ENCODE results near the gene FOLH1. TPM values are rescaled to one million over a fixed set of nuclear protein-coding genes. Genes with fewer than 3 reads are reported as not detected.
A peak's percentile ranks its signal among the peaks of the same experiment; 100 is the strongest.
"Not testable (repeated sequence)": the region's sequence is repeated elsewhere in the genome, so short reads cannot be mapped to it uniquely, and the experiment has no call there.

Gene FOLH1
- 3.6 TPM for total RNA-seq

GRCh38 chr11:49208006-49208721 is at the start of gene FOLH1:
TSS of gene FOLH1 (minus strand) at chr11:49208602. CDS start at chr11:49208409, 193 bp downstream.
- peak; percentile 53 for DNase-seq

GRCh38 chr11:49255148-49255547 is 46.7 kb upstream of the FOLH1 start:
- DNase-seq, result not testable (repeated sequence)

GRCh38 chr11:49251212-49251611 is 42.8 kb upstream of the FOLH1 start:
- not testable (repeated sequence) for DNase-seq

GRCh38 chr11:49250398-49251115 is 42.2 kb upstream of the FOLH1 start:
- not testable (repeated sequence) for DNase-seq

- not testable (repeated sequence) for DNase-seq
Observed at GRCh38 chr11:49249363-49249762, 41.0 kb upstream of the FOLH1 start.

- DNase-seq, result not testable (repeated sequence)
Observed at GRCh38 chr11:49233685-49234084, 25.3 kb upstream of the FOLH1 start.

- not testable (repeated sequence) for DNase-seq
Observed at GRCh38 chr11:49233019-49233418, 24.6 kb upstream of the FOLH1 start.

GRCh38 chr11:49231725-49232124 is 23.3 kb upstream of the FOLH1 start:
- DNase-seq, result not testable (repeated sequence)

- not testable (repeated sequence) for DNase-seq
Observed at GRCh38 chr11:49230534-49230933, 22.1 kb upstream of the FOLH1 start.

GRCh38 chr11:49230001-49230400 is 21.6 kb upstream of the FOLH1 start:
- DNase-seq, result not testable (repeated sequence)

- not testable (repeated sequence) for DNase-seq
Observed at GRCh38 chr11:49229136-49229535, 20.7 kb upstream of the FOLH1 start.

- not testable (repeated sequence) for DNase-seq
Observed at GRCh38 chr11:49225255-49225785, 16.9 kb upstream of the FOLH1 start.

- no peak for DNase-seq
Observed at GRCh38 chr11:49221112-49221511, 12.7 kb upstream of the FOLH1 start.

- DNase-seq, result no peak
Observed at GRCh38 chr11:49213026-49213560, 4.7 kb upstream of the FOLH1 start.

GRCh38 chr11:49206999-49207398 is 1.4 kb downstream of the FOLH1 start:
- DNase-seq, result not testable (repeated sequence)

- no peak for DNase-seq
Observed at GRCh38 chr11:49202287-49202976, 6.0 kb downstream of the FOLH1 start.

GRCh38 chr11:49196775-49197174 is 11.6 kb downstream of the FOLH1 start:
- not testable (repeated sequence) for DNase-seq

- DNase-seq, result not testable (repeated sequence)
Observed at GRCh38 chr11:49196002-49196401, 12.4 kb downstream of the FOLH1 start.

GRCh38 chr11:49190287-49190686 is 18.1 kb downstream of the FOLH1 start:
- DNase-seq, result not testable (repeated sequence)

- DNase-seq, result not testable (repeated sequence)
Observed at GRCh38 chr11:49186225-49186624, 22.2 kb downstream of the FOLH1 start.

- not testable (repeated sequence) for DNase-seq
Observed at GRCh38 chr11:49185597-49185996, 22.8 kb downstream of the FOLH1 start.

- DNase-seq, result not testable (repeated sequence)
Observed at GRCh38 chr11:49184756-49185155, 23.6 kb downstream of the FOLH1 start.

Measured in occipital lobe (tissue), 2 donors.